CD4-positive, alpha-beta memory T cell (primary cell): ENCODE results near the gene MRPL54. TPM values are rescaled to one million over a fixed set of nuclear protein-coding genes. Genes with fewer than 3 reads are reported as not detected.
"Not testable (repeated sequence)": the region's sequence is repeated elsewhere in the genome, so short reads cannot be mapped to it uniquely, and the experiment has no call there.

Experiments
- CTCF ChIA-PET: fragments of 350-600 bp; sonication (Branson Sonifier 250); formaldehyde crosslinking; loops from one replicate; lab custom pipeline; 2021; ENCODE audit warnings: inconsistent platforms; ENCODE audit not compliant: partially characterized antibody; lab: Charles Lee
- POLR2A ChIA-PET: fragments of 350-600 bp; sonication (Branson Sonifier 250); formaldehyde crosslinking; loops from one replicate; lab custom pipeline; 2021; ENCODE audit not compliant: partially characterized antibody; lab: Charles Lee
- DNase-seq, 5 donors: peaks; one replicate each; pipeline versions ENCODE4 v3.0.0 to v3.0.0-alpha.2; 2020 to 2022; ENCODE audit warnings: mixed read lengths in 1 of 5
- H3K27ac ChIP-seq: one replicate; pipeline ENCODE4 v1.7.0; 2013; ENCODE audit warnings: low read depth, low read length
- H3K27me3 ChIP-seq: 2 replicates; pipeline ENCODE4 v1.7.0; 2013; ENCODE audit warnings: mild to moderate bottlenecking, low read length, moderate library complexity; ENCODE audit not compliant: insufficient read depth
- H3K36me3 ChIP-seq: 2 replicates; pipeline ENCODE4 v1.7.0; 2013; ENCODE audit warnings: mild to moderate bottlenecking, low read length, moderate library complexity; ENCODE audit not compliant: insufficient read depth
- H3K4me1 ChIP-seq: 2 replicates; pipeline ENCODE4 v1.7.0; 2013; ENCODE audit warnings: mild to moderate bottlenecking, low read length, moderate library complexity; ENCODE audit not compliant: insufficient read depth
- H3K4me3 ChIP-seq, 2 donors: one replicate each; pipeline ENCODE4 v1.7.0; 2013; ENCODE audit warnings: low read length in 2 of 2, mild to moderate bottlenecking in 1 of 2
- H3K9me3 ChIP-seq, 2 donors: one replicate each; pipeline ENCODE4 v1.7.0; 2013; ENCODE audit warnings: low read length in 2 of 2, control low read depth in 1 of 2; ENCODE audit not compliant: control insufficient read depth in 1 of 2
- H3K27ac Mint-ChIP-seq, 7 donors: one replicate each; pipeline ENCODE4 v1.8.0; 2020 to 2021; ENCODE audit warnings: mixed read lengths in 7 of 7, mild to moderate bottlenecking in 6 of 7, inconsistent platforms in 3 of 7, moderate library complexity in 3 of 7
- H3K27me3 Mint-ChIP-seq, 2 donors: one replicate each; pipeline ENCODE4 v1.8.0; 2020 to 2021; ENCODE audit warnings: mixed read lengths in 2 of 2
- H3K36me3 Mint-ChIP-seq, 2 donors: one replicate each; pipeline ENCODE4 v1.8.0; 2020 to 2021; ENCODE audit warnings: mixed read lengths in 2 of 2, inconsistent platforms in 1 of 2, mild to moderate bottlenecking in 1 of 2
- H3K4me1 Mint-ChIP-seq, 4 donors: one replicate each; pipeline ENCODE4 v1.8.0; 2020 to 2021; ENCODE audit warnings: mixed read lengths in 4 of 4, mild to moderate bottlenecking in 1 of 4
- H3K4me3 Mint-ChIP-seq, 8 donors: one replicate each; pipeline ENCODE4 v1.8.0; 2020 to 2021; ENCODE audit warnings: mixed read lengths in 8 of 8, mild to moderate bottlenecking in 7 of 8, moderate library complexity in 6 of 8, inconsistent platforms in 3 of 8
- H3K9me3 Mint-ChIP-seq, 8 donors: one replicate each; pipeline ENCODE4 v1.8.0; 2020 to 2021; ENCODE audit warnings: mixed read lengths in 8 of 8, mild to moderate bottlenecking in 5 of 8, inconsistent platforms in 3 of 8, moderate library complexity in 1 of 8
- intact Hi-C: fragments of 100-400 bp; cut with micrococcal nuclease; formaldehyde crosslinking; loops from one replicate; pipeline ENCODE4 v1.15.1; 2023
- polyA plus RNA-seq, 2 donors: library from polyadenylated mRNA; unstranded; fragments of 300-500 nt; fragmentation: Illumina TruSeq; gene quantifications; one replicate each; pipeline ENCODE4 v1.2.3, GENCODE V29; 2021
- total RNA-seq, 2 experiments: library from RNA; stranded (reverse); gene quantifications; one replicate each; pipeline ENCODE4 v1.2.3, GENCODE V29; 2021

MRPL54 gene
- total and polyA plus RNA-seq, 4 experiments from 2014 or later, result 36.7 to 107 (median 70.2) TPM

- Mint-ChIP-seq H3K27ac (peak overlapping the region; percentile 87 to 95 (median 89)), H3K4me3 (peak overlapping the region in 7 of 8 donors; percentile 26 to 80 (median 50)), H3K9me3 (peaks cover 0 to 3% (median 0%) of the 10 kb centered on the region in 8 donors), H3K36me3 (no peaks in the 10 kb centered on the region), H3K27me3 (no peaks in the 10 kb centered on the region), H3K4me1 (peaks cover 25 to 47% (median 38%) of the 10 kb centered on the region in 4 donors)
- H3K4me3 ChIP-seq, result no peak overlapping the region
- peaks cover 38% of the 10 kb centered on the region for H3K4me1 ChIP-seq
- ChIA-PET CTCF (interaction anchor here (0.7 to 3.3 kb wide), 5 partner anchors 8 to 376 kb away, joined by 3 to 27 read pairs (median 4); partner anchors contain the start of gene MRPL54), POLR2A (interaction anchor here (0.5 to 3.4 kb wide), 3 partner anchors 16 to 174 kb away, joined by 3 to 46 read pairs (median 30); partner anchors contain the start of genes APBA3 and MRPL54)
- peak in 1 of 5 donors; percentile 42 for DNase-seq
- no peaks in the 10 kb centered on the region for H3K27me3 ChIP-seq
- no peaks in the 10 kb centered on the region for H3K36me3 ChIP-seq
- H3K27ac ChIP-seq, result peak overlapping the region; percentile 57
- intact Hi-C loops, result loop anchor here (2.0 kb wide), 1 partner anchor 51 kb away; the partner anchor contains the start of gene MRPL54
- no peaks in the 10 kb centered on the region for H3K9me3 ChIP-seq
Measured at GRCh38 chr19:3813473-3814392, 51.3 kb downstream of the MRPL54 start.

- Mint-ChIP-seq H3K4me3 (peak overlapping the region in 6 of 8 donors; percentile 33 to 80 (median 48)), H3K4me1 (peaks cover 25 to 50% (median 38%) of the 10 kb centered on the region in 4 donors), H3K9me3 (peaks cover 0 to 3% (median 0%) of the 10 kb centered on the region in 8 donors), H3K27ac (peak overlapping the region in 6 of 7 donors; percentile 89 to 95 (median 90)), H3K27me3 (no peaks in the 10 kb centered on the region), H3K36me3 (no peaks in the 10 kb centered on the region)
- H3K4me1 ChIP-seq, result peaks cover 40% of the 10 kb centered on the region
- intact Hi-C loops, result no loop called here
- H3K27ac ChIP-seq, result no peak overlapping the region
- no peaks in the 10 kb centered on the region for H3K9me3 ChIP-seq
- ChIA-PET POLR2A (no interaction called here), CTCF (interaction anchor here (0.7 kb wide), 1 partner anchor 52 kb away, joined by 4 read pairs; the partner anchor contains the start of gene MRPL54)
- no peak overlapping the region for H3K4me3 ChIP-seq
- H3K36me3 ChIP-seq, result no peaks in the 10 kb centered on the region
- H3K27me3 ChIP-seq, result no peaks in the 10 kb centered on the region
- DNase-seq, result no peak
Measured at GRCh38 chr19:3814648-3815047, 52.2 kb downstream of the MRPL54 start.

GRCh38 chr19:3816148-3816547 is 53.7 kb downstream of the MRPL54 start:
- peak overlapping the region in 1 of 7 donors; percentile 29 for H3K27ac Mint-ChIP-seq
- H3K36me3 Mint-ChIP-seq, H3K27ac ChIP-seq, H3K36me3 ChIP-seq, H3K9me3 Mint-ChIP-seq, H3K4me3 ChIP-seq, H3K9me3 ChIP-seq, H3K4me3 Mint-ChIP-seq, H3K27me3 ChIP-seq, intact Hi-C loops, POLR2A ChIA-PET, H3K27me3 Mint-ChIP-seq, DNase-seq: not testable (repeated sequence)
- CTCF ChIA-PET, result interaction anchor here (1.6 kb wide), 1 partner anchor 54 kb away, joined by 7 read pairs; the partner anchor contains the start of gene MRPL54
- H3K4me1 Mint-ChIP-seq, result peaks cover 28 to 52% (median 38%) of the 10 kb centered on the region in 4 donors
- peaks cover 40% of the 10 kb centered on the region for H3K4me1 ChIP-seq

- H3K4me1 Mint-ChIP-seq, result peaks cover 28 to 57% (median 40%) of the 10 kb centered on the region in 4 donors
Measured at GRCh38 chr19:3816566-3817218, 54.2 kb downstream of the MRPL54 start.

More at GRCh38 chr19:3816566-3817218, 54.2 kb downstream of the MRPL54 start:
- H3K4me3 Mint-ChIP-seq, result no peak overlapping the region
- H3K9me3 Mint-ChIP-seq, result peaks cover 0 to 3% (median 0%) of the 10 kb centered on the region in 8 donors
- Histone ChIP-seq H3K4me3 (no peak overlapping the region), H3K9me3 (no peaks in the 10 kb centered on the region), H3K27ac (no peak overlapping the region), H3K27me3 (no peaks in the 10 kb centered on the region), H3K4me1 (peaks cover 40% of the 10 kb centered on the region), H3K36me3 (no peaks in the 10 kb centered on the region)
- no peaks in the 10 kb centered on the region for H3K27me3 Mint-ChIP-seq
- POLR2A ChIA-PET, result no interaction called here
- CTCF ChIA-PET, result interaction anchor here (0.7 to 2.7 kb wide), 3 partner anchors 36 to 55 kb away, joined by 3 to 17 read pairs (median 7); partner anchors contain the start of genes APBA3 and MRPL54
- intact Hi-C loops, result no loop called here
- H3K36me3 Mint-ChIP-seq, result no peaks in the 10 kb centered on the region
- no peak for DNase-seq
- H3K27ac Mint-ChIP-seq, result no peak overlapping the region

Other genes starting within 250 kb of the MRPL54 start
- 10 to 100 TPM in 1 of 2 experiments, 1 to 10 TPM in 1; 8.1 to 10.6 TPM for gene TEKTIP1, start 223.5 kb upstream of the MRPL54 start, total RNA-seq
- gene TEKTIP1, start 223.5 kb upstream of the MRPL54 start, polyA plus RNA-seq, result under 1 TPM in 1 of 2 donors, not detected in 1; 0.55 TPM
- gene MFSD12, start 205.1 kb upstream of the MRPL54 start, total RNA-seq, result 100 to 1,000 TPM; 128 to 136 TPM
- 10 to 100 TPM; 45.5 to 54.3 TPM for gene MFSD12, start 205.1 kb upstream of the MRPL54 start, polyA plus RNA-seq
- 10 to 100 TPM; 48.1 to 51.6 TPM for gene HMG20B, start 189.7 kb upstream of the MRPL54 start, total RNA-seq
- gene HMG20B, start 189.7 kb upstream of the MRPL54 start, polyA plus RNA-seq, result 10 to 100 TPM; 42.4 to 43.0 TPM
- gene GIPC3, start 177.2 kb upstream of the MRPL54 start, total RNA-seq, result under 1 TPM; 0.64 to 0.70 TPM
- gene GIPC3, start 177.2 kb upstream of the MRPL54 start, polyA plus RNA-seq, result under 1 TPM in 1 of 2 donors, not detected in 1; 0.45 TPM
- under 1 TPM; 0.64 to 0.70 TPM for gene TBXA2R, start 155.8 kb upstream of the MRPL54 start, total RNA-seq
- 1 to 10 TPM in 1 of 2 donors, under 1 TPM in 1; 0.35 to 1.1 TPM for gene TBXA2R, start 155.8 kb upstream of the MRPL54 start, polyA plus RNA-seq
- 10 to 100 TPM; 44.0 to 50.4 TPM for gene CACTIN, start 135.9 kb upstream of the MRPL54 start, total RNA-seq
- 10 to 100 TPM in 1 of 2 donors, 1 to 10 TPM in 1; 4.4 to 16.1 TPM for gene CACTIN, start 135.9 kb upstream of the MRPL54 start, polyA plus RNA-seq
- gene PIP5K1C, start 62.2 kb upstream of the MRPL54 start, total RNA-seq, result 10 to 100 TPM; 28.2 to 29.7 TPM
- 10 to 100 TPM in 1 of 2 donors, 1 to 10 TPM in 1; 1.7 to 19.3 TPM for gene PIP5K1C, start 62.2 kb upstream of the MRPL54 start, polyA plus RNA-seq
- 10 to 100 TPM; 20.2 to 21.1 TPM for gene TJP3, start 54.3 kb upstream of the MRPL54 start, total RNA-seq
- 10 to 100 TPM; 17.6 to 23.4 TPM for gene TJP3, start 54.3 kb upstream of the MRPL54 start, polyA plus RNA-seq
- 10 to 100 TPM; 83.4 to 86.3 TPM for gene APBA3, start 990 bp upstream of the MRPL54 start, total RNA-seq
- 10 to 100 TPM; 33.1 to 37.0 TPM for gene APBA3, start 990 bp upstream of the MRPL54 start, polyA plus RNA-seq
- not detected for gene RAX2, start 9.5 kb downstream of the MRPL54 start, total RNA-seq
- not detected for gene RAX2, start 9.5 kb downstream of the MRPL54 start, polyA plus RNA-seq
- 1 to 10 TPM; 7.2 to 9.6 TPM for gene MATK, start 23.7 kb downstream of the MRPL54 start, total RNA-seq
- gene MATK, start 23.7 kb downstream of the MRPL54 start, polyA plus RNA-seq, result 10 to 100 TPM; 19.4 to 27.7 TPM
- 1 to 10 TPM; 1.2 to 3.1 TPM for gene ZFR2, start 106.4 kb downstream of the MRPL54 start, total RNA-seq
- gene ZFR2, start 106.4 kb downstream of the MRPL54 start, polyA plus RNA-seq, result 1 to 10 TPM; 3.9 to 4.1 TPM
- not detected for gene ATCAY, start 118.0 kb downstream of the MRPL54 start, total RNA-seq
- gene ATCAY, start 118.0 kb downstream of the MRPL54 start, polyA plus RNA-seq, result not detected
- not detected for gene NMRK2, start 170.4 kb downstream of the MRPL54 start, total RNA-seq
- not detected for gene NMRK2, start 170.4 kb downstream of the MRPL54 start, polyA plus RNA-seq
- gene DAPK3, start 208.4 kb downstream of the MRPL54 start, total RNA-seq, result 10 to 100 TPM; 40.0 to 40.7 TPM
- gene DAPK3, start 208.4 kb downstream of the MRPL54 start, polyA plus RNA-seq, result 10 to 100 TPM; 22.3 to 26.0 TPM
- gene EEF2, start 222.8 kb downstream of the MRPL54 start, total RNA-seq, result 1,000 to 10,000 TPM; 2,286 to 2,389 TPM
- gene EEF2, start 222.8 kb downstream of the MRPL54 start, polyA plus RNA-seq, result 100 to 1,000 TPM; 274 to 749 TPM
- 10 to 100 TPM; 38.6 to 42.6 TPM for gene PIAS4, start 245.1 kb downstream of the MRPL54 start, total RNA-seq
- gene PIAS4, start 245.1 kb downstream of the MRPL54 start, polyA plus RNA-seq, result 1 to 10 TPM; 5.2 to 6.1 TPM